ENCODE measurements around the gene SH3PXD2A.

Gene SH3PXD2A

DNA sequence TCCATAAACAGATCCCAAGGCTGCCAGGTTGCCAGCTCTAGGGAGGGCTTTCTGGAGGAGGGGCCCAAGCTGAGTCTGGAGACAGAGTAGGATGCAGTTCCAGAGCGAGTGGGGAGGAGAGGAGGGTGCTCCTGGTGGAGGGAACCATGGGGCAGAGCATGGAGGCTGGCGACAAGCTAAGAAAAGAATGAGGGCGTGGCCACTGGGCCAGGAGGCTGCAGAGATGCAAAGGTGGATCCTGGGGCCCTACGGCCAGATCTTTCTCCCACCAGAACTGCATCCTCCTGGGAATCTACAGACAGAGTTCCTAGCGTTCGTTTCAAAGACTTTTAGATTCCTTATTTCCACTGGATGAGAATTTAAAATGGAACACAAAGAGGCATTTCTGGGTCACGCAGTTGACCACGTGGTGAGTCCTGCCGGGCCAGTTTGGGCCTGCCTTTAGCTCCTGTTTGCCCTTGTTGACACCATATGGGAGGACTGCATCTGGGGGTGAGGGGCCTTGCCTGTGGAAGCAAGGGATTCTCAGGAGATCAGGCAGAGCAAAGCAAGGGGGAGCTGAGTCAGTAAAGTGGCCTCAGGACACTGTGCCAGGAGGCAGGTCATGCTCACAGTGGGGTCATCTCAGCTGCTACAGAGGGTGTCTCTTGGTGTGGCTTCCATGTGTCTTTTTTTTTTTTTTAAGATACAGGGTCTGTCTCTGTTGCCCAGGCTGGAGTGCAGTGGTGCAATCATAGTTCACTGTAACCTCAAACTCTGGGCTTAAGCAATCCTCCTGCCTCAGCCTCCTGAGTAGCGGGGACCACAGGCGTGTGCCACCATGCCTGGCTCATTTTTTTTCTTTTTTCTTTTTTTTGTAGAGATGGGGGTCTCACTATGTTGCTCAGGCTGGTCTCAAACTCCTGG lies 137.8 kb downstream of the SH3PXD2A start:
- DNase-seq = no peak

DNA sequence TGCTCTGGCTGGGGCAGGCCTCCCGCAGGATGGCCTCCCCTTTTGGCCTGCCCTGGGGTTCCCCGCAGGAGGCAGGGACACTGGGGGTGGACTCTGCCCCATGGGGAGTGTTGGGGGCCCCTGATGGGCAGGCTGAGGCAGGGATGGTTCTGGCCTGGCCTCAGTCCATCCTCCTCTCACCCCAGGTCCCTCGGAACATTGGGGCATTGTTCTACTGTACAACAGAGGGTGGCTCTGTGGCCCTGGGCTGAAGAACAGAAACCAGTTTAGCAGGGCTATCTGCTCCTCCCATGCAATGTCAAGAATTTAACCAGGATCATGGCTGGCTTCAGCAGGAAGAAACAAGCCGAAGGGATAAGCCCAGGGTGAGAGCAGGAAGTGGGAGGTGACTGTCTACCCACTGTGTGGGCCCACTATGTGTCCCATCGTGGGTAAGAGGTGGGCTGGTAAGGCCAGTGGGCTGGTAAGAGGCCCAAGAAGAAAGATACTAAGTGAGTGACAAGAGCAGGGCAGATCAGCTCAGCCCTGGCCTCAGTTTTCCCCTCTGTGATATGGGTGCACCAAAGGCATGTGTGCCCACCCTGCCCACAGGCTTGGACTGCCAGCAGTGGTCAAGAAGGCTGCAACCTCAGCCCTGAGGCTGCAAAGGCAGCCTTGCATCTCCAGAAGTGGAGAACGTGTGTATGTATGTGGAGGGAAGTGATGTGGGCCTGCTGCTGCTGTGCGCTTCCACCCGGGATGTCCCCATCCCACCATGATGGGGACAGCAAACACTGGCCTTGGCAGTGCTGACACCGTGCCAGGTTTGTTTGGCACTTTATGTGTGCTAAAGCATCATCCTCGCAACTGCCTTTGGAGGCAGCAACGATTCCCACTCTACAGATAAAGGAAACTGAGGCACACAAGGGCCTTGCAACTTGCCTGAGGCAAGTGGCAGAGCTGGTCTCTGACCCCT lies 138.9 kb downstream of the SH3PXD2A start:
- no peak for DNase-seq

DNA sequence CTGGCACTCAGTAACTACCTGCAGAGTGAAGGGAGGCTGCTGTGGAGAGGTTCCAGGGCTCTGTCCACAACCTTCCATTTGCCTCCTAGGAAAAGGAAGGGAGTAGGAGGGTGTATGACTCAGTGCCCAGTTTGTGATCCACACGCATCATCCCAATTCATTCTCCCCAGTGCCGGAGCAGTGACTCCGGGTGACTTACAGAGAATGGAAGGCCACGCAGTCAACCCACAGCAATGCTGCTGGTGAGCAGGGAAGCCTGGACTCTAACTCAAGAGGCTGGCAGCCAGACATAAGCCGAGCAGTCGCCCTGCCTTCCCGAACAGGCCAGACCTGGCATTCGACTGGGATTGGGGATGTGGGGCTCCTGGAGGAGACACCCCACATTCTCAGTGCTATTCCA lies 139.9 kb downstream of the SH3PXD2A start:
- no peak for DNase-seq

DNA sequence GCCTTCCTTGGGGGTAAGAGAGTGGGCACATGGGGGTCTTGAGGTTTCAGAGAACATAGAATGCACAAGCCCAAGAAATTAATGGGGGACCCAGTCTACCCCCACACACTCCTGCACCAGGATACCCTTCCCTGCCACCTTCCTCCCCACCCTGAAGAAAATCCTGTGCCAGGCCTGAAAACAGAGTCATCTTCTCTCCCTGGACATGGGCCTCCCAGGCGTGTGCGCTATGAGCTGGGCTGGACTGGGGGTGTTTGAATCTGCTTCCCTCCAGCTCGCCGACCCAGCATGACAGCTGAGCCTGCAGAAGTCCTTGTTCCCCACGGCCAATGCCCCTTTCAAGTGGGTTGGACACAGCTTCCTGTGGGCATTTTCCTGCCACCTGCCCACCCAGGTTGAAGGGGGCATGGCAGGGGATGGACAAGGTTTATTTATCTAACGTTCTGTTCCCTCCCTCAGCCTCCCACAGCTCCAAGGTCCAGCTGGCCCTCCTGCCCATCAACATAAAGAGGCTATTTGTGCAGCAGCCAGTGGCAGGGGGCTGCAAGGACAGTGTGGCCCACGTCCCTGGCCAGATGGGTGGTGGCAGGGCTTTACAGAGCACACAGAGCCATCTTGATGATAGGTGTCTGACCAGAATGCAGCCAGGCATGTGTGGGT lies 141.0 kb downstream of the SH3PXD2A start:
- DNase-seq = no peak

DNA sequence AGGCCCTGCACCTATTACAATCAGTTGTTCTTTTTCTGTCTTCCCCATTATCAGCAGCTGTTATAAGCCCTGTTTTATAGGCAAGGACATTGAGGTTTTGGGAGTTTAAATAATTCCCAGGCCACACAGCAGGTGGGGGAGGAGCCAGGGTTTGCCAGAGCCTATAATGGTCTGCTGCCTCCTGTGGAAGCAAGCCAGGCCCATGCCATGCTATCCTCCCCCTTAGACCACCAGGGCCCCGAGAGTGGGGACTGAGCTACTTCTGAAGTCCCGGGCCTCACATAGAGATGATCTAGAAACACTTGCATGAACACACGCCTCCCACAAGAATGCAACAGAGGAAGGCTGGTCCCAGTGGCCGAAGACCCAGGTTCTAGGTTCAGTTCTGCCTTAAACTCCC lies 141.7 kb downstream of the SH3PXD2A start:
- no peak for DNase-seq

DNA sequence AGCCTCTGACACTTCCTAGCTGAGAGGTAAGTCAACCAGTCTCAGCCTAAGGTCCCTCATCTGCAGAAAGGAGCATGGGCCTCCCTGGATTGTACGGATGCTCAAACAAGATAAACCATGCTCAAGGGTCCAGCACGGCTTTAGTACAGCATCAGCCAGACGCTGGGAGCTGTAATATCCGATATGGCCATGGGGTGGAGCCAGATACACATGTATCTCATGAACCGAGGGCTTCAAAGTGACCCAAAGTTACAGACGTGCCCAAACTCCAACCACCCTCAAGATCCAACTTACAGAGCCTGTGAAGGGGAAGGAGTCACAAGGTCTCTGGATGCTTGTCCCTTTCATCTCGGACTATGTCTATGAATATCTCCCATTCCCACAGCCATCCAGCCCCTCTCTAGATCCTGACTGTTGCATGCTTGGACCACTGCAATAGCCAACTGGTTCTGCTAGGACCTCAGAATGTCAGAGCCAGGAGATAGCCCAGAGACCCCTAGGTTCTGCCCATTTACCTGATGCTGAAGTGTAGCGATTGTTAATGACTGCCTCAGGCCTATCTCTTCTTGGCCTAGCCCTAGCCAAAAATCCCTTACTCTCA lies 142.4 kb downstream of the SH3PXD2A start:
- DNase-seq = peak; percentile 11

DNA sequence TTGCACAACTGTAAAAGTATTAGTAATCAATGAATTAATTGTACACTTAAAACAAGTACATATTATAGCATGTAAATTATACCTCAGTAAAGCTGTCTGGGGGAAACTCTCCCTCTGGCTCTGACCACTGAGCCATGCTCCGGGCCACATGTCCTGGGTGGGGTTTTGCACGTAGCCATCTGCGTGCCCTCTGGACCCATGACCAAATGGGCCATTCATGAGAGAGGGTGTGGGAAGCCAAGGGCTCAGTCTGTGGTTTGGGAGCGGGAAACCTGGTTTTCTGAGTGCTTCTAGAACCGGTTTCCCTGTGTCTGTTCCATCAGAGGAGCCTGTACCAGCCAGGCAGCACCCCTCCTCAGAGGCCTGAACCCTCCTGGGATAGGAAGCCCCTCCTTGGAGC lies 143.2 kb downstream of the SH3PXD2A start:
- no peak for DNase-seq

DNA sequence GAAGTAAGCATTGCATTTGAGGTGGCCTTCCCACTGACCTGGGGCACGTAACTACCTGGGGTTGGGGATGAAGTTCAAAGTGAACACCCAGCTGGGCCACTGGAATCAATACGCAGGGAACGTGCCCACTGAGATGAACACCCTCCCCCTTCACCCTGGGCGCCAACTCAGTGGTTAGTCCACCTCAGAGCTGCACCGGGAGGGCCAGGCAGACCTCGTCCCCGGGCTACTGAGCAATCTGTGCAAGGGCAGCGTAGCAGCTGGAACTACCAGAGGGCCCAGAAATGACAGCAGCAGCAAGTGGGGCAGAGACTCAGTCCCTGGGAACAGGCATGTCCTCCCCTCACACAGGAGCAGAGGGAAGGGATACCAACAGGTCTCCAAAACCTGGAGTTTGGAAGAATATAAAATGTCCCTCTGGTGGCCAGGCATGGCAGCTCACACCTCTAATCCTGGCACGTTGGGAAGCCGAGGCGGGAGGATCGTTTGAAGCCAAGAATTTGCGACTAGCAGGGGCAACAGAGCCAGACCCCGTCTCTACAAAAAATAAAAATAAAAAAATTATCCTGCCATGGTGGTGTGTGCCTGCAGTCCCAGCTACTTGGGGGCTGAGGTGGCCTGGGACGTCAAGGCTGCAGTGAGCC lies 143.9 kb downstream of the SH3PXD2A start:
- no peak for DNase-seq

DNA sequence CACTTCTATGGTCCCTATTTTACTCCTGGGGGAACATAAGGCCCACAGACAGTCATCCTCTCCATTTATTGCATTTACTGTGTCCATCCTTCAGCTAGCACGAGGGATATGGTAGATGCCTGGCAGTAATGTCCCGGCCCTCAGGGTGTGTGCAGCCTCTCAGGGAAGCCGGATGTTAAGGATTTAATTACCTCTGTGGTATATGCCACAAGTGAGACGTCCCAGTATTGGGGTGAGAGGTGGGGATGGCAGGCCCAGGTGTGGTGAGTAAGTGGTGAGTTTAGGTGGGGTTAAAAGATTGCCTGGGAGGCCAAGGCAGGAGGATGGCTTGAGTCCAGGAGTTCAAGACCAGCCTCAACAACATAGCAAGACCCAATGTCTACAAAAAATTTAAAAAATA lies 144.9 kb downstream of the SH3PXD2A start:
- no peak for DNase-seq

DNA sequence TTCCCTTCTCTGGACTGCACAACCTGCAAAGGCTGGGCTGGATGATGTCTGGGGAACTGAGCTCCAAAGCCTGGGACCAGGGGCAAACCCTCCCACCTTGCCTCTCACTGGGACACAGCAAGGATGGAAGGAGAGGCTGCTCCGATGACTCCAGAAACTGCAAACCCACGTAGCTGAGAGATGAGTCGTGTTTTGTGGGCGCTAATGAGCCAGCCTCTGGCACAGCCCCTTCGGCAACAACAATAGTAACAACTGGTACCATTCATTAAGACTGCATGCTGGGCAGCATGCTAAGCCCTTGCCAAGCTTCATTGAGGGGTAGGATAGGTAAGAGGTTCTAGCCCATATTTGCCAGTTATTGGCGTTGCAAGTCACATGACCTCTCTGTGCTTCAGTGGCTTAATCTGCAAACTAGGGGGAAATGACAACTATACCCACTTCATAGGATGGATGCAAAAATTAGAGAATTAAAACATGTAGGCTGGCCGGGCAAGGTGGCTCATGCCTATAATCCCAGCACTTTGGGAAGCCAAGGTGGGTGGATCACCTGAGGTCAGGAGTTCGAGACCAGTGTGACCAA lies 145.9 kb downstream of the SH3PXD2A start:
- DNase-seq = no peak

DNA sequence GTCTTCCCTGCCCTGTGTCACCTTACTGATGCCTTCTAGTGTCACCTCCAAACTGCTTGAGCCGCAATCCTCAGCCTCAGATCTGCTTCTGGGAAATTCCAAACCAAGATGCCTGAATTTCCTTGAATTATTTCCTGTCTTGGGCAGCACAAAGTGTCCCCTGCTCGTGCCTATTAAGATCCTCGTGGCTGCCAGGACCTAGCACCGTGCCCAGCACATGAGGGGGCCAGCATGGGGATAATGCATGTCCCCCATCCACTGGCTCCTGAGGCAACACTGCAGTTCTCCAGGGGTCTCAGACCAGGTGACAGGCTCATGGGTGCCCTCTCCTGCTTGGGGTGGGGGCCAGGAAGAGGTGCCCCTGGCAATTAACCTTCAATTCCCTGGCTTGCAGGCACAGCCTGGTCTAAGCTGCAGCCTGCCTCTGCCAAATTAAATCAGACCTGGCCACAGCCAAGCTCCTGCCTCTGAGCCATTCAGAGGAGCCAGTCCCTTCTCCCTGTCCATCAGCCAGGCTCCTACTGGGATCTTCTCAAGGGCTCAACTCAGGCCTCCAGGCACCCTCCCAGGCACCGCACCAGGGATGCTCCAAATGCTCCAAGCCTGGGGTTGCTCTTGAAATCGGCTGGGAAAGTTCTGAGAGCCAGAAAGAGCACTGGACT lies 146.6 kb downstream of the SH3PXD2A start:
- no peak for DNase-seq

DNA sequence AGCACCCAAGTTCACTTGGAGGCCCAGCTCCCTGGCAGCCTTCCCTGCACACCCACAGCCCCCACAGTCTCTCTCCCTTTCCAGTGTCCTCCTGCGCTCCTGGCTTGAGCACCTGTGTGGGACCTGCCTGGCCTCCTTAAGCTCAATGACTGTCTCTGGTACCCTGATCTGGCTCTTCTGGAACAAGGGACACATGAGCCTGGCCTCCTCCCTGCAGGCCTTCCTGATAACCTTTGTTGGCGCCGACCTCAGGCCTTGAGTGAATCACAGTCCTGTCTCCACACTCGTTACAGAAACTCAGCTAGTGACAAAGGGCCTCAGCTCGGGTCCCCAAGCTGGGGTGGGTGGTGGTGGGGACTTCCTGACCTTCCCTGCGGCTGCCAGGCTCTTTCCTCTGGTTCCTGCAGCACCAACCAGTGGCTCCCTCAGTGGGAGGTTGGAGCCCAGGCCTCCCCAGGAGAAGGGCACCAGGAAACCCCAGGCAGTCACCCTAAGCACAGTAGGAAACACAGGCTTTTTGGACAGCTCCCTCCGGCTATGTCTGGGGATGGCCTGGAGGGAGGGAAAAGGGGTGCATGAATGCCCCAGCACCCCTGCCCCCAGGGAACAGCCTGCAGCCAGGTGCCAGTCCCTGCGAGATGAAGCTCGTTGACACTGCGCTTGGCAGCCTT lies 147.3 kb downstream of the SH3PXD2A start:
- no peak for DNase-seq

DNA sequence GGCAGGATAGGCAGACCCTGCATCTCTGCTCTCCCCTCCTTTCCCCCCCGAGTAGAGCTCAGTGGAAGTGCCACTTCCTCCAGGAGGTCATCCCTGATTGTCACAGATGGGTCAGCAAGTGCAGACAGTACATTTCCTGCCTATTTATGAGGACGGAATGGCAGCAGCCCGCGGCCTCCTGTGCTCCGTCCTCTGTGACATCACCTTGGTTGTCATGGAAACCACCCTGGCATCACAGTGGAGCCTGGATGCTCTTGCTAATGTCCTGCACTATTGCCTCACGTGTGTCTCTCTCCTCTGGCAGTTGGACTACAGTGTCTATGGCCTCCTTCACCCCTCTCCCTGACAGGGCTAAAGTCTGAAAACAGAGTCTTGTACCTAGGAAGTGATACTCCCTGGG lies 148.6 kb downstream of the SH3PXD2A start:
- DNase-seq = no peak

DNA sequence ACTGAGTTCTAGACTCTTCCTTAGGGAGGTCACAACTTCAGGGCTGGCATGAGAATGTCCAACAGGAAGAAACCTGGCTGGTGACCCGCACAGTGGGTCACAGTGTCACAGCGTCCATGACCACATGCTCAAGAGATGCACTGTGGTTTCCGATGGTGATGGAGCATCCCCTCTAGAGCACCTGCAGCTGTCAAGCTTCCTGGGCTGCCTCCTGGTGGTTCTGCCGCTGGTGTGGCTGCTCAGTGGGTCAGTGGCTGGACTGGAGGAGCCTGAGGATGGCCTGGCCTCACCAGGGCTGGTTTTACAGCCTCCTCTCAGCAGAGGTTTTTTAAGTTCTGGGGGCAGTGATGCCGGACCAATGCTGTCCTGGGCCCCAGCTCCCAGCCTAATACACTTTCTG lies 149.3 kb downstream of the SH3PXD2A start:
- no peak for DNase-seq

DNA sequence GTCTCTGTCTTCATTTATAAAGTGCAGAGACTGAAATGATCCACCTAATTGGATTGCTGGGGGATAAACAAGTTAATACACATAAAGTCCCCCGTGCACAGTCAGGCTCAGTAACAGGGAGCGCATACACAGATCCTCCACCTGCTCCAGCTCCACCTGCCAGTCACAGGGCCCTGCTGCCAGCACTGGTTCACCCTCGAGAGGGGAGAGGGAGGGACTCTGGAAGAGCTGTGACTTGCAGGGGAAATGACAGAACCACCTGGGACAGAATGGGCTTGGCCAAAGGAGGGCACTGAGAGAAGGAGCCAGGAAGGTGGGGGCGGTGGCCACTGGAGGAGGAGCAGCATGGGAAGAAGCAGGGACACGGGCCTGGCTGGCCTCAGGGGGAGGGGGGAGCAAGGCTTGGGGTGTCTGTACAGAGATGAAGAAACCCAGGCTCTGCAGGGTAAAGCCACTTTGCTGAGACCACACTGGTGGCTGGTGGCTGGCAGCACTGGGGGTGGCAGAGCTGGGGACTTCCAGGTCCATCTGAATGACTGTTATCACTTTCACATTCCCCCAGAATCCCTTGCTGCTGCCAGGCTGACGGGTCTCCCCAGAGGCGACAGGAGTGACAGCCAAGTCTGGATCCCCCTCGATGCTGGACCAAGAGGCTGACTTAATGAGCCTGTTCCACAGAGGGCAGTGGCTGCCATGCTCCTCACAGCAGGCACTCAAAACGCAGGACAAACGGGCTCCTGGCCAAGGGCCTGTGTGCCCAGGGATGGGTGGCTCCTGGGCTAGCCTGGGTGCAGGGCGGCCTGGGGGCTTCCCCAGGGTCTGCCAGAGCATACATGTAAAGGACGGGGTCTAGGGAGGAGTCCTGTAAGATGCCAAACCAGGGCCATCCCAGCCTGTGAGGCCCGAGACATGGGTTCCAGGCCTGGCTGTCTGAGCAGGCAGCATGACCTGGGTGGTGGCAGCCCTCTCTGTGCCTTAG lies 151.1 kb downstream of the SH3PXD2A start:
- DNase-seq = no peak

DNA sequence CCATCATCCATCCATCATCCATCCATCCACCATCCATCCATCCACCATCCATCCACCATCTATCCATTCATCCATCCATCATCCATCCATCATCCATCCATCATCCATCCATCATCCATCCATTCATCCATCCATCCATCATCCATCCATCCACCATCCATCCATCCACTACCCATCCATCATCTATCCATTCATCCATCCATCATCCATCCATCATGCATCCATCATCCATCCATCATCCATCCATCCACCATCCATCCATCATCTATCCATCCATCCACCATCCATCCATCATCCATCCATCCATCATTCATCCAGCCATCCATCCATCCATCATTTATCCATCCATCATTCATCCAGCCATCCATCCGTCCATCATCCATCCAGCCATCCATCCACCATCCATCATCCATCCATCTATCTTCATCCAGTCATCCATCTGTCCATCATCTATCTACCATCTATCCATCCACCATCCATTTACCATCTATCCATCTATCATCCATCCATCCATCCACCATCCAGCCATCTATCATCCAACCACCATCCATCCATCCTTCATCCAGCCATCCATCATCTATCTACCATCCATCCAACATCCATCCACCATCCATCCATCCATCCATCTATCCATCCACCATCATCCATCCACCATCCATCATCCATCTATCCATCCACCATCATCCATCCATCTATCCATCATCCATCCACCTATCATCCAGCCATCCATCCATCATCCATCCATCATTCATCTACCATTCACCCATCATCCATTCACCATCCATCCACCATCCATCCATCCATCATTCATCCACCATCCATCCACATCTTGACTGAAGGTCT lies 153.8 kb downstream of the SH3PXD2A start:
- DNase-seq = no peak

DNA sequence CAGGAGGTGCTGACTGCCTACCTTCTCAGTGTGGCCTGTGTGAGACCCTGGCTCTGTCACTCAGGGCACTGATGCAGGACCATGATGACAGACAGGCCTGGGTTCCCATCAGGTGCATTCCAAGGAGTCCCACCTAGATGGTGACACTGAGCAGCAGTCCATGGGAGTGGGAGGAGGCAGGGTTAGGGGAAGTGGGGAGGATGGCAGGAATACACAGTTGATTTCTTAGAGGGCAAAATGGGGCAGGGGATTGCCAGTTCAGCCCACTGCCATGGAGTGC lies 155.0 kb downstream of the SH3PXD2A start:
- no peak for DNase-seq

DNA sequence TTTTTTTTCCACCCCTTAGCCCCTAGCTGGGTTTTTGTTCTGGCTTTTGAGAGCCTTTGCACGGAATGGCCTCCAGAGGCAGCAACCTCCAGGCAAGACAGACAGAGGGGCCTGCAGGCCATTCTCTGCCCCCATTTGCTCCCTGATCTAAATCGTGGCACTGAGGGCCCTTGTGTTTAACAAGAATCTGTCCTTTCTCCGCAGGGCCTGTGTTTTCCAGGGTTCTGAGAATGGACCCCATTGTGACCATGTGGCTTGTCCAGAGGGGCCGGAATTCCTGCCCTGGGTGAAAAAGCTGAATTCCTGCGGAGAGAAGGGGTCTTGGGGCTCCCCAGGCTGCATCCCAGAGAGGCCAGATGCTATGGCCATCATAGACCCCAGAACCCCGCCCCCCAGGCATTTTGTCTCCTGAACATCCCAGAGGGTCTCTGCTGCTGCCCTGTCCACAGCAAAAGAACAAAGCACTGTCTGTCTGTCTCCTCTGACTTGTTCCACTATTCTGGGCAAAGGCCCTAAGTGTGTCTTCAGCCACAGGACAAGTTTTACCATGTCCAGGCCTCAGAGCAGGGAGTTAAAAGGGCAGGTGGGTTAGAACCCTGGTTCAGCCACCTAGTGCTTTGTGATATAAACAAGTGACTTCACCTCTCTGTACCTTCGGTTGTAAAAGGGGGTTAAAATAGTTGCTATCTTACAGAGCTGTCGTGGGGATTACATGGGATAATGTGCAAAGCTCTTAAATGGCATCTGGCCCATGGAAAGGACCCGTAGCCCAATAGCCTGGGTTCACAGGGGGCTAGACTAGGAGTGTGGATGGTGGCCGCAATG lies 155.6 kb downstream of the SH3PXD2A start:
- no peak for DNase-seq

Data from COR-L47 (cell line).